Amygdala (tissue), 56 donors: ENCODE data around the gene DAB2.

Source experiments
- DNase-seq, 56 donors: peaks; one replicate each; lab custom pipeline; 2025; lab: John Stamatoyannopoulos, UW

DAB2 gene

DNA sequence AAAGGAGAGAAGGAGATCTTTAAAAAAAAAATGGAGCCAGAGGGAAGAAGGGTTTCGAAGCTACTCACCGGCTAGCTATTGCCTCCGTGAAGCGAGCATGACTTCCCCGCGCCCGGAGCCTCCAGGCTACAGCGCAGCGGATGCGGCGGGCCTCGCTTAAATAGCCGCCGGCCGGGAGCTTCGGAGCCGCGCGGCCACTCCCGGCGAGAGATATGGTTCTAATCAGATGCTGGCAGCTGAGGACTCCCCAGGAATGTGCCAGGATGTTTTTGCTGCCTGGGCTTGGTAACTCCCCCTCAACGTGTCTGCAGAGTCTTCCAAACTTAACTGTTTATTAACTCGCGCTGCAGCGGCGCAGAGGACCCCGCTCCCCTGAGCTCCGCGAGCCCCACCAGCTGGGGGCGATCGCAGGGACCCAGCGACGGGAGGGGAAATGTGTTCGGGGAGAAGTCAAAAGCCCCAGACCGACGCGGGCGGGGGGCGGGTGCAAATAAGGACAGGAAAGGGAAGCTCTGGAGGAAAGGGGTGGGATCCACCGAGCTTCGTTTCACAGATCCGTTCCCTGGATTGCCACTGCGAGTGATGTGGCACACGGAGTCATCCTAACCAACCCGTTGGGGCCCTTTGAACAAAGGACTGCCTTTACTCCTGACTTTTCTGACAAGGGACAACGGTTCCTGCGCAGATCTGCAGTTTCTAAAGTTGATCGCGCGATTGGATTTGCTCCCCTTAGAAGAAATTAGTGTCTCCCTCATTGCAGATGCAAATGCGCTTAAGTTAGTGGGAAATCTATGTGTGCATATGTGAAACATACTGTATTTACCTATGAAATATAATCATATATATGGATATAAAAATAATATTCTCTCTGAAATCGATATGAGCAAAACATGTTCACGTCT lies at the start of gene DAB2:
TSS of gene DAB2 (minus strand) at position 245 of the 902 bp plus-strand sequence. CDS start 30,660 bp downstream, outside the sequence.
- peak in 50 of 56 donors; percentile 8 to 80 (median 48) for DNase-seq

DNA sequence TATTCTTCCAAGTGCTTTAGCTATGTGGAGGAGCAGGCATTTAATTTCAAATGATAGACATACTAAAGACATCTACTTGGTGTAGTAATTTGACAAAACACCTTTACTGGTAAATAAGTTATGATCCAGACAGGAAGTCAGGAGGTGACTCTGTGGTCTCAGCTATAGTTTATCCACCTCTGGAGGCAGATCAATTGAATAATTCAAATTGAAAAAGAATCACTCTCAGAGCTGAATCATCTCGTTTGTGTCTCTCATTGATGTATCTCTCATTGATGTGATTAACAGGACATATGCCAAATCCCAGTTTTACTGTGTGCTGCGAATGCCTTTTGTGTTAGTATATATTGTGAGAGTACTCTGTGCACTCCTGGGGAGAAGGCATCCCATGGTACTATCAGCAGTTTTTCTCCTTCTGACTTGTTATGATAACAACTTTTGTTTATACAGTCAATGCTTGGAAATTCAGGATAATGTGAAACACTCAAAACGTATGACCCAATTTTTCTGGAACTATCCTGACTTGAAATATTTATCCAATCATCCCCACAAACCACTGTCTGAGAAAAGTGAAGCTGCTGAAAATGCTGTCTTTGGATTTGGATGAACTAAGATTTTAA lies 48.5 kb upstream of the DAB2 start:
- DNase-seq = no peak

DNA sequence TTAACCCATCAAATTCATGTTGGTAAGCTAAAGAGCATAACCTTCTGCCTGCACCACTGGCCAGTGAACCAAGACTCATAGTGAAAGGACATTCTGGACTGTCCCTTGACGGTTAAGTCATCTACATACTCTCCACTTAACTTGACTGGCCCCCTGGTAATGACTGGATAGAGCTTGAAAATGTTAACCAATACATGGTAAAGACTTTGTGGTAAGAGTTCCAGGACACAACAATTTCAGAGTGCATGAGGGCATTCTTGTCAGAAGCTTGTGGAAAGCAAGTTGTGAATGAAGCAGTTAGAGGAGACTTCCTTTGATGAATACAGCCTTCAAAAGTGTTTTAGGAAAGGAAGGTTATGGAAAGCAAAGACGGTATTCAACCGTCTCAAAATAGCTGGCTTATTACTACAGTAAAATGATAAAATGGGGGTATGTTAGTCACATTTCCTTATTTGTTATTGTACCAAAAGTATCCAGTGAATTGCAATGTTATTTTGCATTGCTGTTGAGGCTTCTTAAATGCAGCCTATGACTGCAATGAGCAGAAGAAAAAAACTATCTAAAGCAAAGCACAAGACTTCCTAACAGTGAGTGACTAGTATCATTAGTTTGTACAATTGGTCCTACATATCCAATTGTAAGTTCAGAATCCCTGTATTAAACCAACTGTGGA lies 47.2 kb upstream of the DAB2 start:
- no peak for DNase-seq

DNA sequence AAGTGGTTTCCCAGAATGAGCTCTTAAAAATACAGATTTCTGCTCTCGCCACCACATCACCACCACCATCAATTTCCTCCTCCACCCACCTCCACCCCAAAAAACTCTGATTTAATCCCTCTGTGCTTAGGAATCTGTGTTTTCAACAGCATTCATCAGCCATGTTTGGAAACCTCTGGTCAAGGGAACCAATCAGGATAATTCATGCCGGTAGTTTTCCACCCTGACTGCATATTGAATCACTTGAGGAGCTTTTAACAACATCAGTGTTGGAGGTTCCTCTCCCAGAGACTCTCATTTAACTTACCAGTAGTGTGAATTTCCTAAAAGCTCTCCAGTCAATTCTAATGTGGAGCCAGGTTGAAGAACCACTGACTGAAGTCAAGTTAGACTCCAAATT lies 46.0 kb upstream of the DAB2 start:
- DNase-seq = no peak

DNA sequence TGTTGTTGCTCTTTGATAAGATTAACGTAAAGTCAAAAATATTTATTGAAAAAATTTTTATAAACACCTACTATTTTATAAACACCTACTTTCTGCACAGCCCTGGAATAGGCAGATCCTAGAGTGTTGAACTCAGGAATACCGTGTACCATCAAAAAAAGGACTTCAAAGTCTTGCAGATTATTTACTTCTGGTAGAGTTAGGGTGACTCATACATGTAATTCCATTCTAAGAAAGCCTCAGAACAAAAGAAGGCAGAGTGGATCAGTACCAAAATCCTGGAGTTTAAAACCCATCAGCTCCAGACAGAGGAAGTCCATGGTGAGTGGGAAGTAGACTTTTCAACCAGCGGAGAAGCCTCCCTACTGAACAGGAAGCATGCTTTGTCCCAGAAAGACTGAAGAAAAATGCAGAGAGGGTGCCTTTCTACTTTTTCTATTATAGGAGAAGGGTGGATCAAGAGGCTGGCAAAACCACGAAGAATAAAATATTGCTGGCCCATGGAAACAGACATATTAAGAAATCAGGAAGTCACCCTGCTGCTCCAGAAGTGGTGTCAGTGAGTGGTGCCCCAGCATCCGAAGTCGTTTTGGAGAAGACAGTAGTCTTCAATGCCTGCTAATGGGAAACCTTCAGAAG lies 45.1 kb upstream of the DAB2 start:
- DNase-seq = no peak

DNA sequence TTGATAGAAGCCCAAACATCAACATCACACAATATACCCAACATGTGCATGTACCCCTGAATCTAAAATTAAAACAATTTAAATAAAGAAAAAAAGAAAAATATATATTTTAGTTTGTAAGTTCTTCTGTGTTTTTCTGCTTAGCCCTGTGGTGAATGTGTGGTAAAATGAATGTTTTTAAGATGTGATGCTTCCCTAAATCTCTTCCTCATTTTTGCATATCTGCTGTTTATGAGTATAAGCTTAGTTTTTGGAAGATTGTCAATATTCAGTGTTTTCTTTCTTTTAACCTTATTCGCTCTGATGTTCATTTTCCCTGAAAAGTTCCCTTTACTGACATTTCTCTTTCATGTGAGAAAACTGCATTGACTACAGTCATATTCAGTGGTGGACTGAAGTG lies 44.4 kb upstream of the DAB2 start:
- DNase-seq = no peak

DNA sequence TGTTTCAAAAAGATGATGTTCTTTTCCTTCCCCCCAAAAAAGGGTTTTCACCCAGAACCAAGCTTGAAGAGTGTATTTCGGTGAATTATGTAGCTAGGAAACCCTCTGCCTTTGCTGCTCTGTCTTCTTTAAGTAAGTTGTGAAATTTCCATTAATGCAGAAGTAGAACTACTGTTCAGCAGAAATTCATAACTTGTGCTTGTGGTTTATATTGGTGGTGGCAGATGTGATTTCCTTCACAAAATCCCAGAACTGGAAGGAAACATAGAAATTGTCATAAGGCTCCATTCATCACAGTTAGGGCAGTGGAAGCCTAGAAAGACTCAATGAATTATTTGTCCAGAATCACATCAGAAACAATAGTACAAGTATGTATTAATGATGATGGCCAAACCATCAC lies 42.1 kb upstream of the DAB2 start:
- DNase-seq = no peak

DNA sequence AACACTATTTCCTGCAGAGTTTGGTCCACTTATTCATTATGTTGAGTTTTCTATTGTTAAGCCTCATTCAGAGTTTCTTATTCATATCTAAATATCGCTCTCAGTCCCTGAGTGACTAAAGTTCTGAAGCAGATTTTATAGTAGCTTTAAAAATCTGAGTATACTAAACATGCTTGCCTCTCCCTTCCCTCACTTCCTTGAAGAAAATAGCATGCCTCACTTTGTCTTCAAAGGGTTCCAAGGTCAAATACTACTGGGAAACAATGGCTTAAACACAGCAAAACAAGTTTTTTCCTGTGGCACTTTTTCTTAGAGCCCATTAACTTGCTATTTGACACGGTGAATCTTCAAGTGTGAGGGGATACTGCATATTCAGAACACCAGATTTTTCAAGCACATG lies 41.1 kb upstream of the DAB2 start:
- DNase-seq = no peak

DNA sequence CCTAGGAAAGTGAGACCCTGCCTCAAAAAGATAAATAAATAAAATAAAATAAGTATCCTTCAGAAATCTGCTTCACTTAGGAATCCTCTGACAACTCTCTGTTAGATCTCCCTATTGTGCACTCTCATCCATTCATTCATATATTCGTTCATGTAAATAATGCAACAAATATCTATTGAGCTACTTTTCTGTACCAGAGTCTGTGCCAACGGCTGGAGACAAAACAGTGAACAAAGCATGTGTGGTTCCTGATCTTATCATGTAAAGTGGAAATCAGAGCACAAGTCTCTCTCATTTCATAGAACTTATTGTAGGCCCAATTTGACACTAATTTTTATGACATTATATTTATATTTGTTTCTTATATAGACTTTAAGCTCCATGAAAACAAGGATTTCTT lies 40.3 kb upstream of the DAB2 start:
- no peak for DNase-seq

DNA sequence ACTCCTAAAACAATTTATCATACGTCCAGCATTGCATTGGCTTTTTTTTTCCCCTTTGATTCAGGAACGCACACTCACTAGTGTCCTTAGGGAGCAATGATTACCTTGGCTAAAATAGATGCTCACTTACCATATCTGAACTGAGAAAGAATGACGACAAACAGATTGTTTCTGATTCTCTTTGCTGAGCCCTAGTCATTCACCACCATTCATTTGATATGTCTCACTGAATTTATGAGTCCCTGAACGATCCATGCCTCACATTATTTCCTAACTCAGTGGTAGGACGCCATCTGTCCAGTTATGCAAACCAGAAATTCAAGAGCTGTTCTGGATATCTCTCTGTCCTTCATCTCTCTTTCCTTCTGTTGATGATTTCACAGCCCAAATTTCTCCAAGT lies 39.3 kb upstream of the DAB2 start:
- no peak for DNase-seq

DNA sequence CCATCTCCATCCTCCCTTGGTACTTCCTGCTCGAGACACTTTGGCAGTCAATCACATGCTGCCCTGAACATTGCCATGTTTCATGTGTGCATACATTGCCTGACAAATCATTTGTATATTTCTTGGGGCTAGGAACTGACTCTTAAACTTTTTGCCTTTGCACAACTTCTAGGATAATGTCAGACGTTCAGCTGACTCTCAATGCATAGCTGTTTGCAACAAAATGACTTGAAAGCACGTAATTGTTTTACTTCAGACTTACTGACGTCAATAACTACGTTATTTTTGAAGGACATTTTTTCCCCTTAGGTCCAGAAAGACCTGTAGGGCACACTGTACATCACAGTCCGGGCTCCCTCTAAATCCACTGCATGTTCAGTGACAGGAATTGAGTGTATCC lies 37.4 kb upstream of the DAB2 start:
- no peak for DNase-seq

DNA sequence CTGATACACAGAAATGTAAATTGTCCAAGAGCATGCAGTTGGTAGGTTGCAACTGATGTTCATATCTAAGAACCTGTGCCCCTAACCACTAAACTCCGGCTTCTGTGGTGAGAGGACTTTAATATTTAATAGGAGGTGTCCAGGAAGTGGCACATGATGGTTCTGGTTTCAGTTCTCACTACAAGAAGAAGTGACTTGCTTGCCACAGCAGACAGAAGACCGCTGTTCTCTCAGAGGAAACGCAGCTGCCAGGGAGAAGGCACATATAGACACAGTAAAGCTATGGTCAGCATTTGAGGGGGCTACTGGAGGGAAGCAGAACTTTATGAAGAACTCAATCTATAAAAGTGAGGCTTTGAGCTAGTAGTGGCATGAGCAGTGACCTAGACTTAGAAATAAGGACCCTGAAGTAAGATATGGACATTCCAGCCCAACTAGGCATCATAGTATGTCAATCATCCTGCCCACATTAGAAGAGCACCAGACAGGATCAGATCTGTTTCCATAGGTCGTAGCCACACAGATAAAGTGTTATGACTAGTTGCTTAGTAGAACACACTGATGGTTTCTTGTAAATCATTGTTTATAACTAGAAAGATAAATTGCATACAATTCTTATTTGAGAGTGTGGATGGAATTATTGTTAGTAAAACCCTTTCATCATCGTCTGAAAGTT lies 36.4 kb upstream of the DAB2 start:
- peak in 16 of 56 donors; percentile 1 to 36 (median 4) for DNase-seq

DNA sequence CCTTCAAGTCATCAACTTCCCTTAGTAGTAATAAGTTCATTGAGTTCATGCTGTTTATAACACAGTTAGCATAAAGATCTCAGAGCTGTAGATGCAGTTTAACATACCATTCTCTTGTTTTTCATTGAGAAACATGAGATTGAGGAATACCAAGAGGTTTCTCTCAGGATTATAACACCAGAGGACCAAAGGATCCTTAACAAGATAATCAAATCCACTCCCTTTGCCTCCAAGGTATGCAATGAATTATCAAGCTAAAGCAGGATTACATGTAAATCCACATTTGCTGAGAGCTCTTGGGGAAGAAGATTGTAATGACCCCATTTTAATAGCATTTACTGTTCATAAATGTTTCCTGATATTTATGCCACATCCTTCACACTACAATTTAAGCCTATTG lies 35.1 kb upstream of the DAB2 start:
- no peak for DNase-seq

DNA sequence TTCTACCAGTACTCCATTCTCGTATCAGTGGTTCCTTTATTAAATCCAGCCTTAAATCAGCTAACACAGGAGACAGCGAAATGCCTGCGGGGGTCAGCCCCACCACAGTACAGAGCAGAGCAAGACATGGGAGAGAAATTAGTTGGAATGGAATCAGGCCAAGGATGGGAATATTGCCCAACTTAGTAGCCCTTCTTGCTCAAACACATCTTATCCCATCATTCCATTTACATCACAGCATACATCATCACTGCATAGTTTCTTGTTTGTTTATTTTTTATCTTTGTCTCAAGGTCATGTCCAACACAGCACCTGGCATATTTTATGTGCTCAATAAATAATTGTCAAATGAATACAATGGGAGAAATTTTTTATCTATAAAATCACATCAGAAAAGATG lies 34.3 kb upstream of the DAB2 start:
- DNase-seq = no peak

DNA sequence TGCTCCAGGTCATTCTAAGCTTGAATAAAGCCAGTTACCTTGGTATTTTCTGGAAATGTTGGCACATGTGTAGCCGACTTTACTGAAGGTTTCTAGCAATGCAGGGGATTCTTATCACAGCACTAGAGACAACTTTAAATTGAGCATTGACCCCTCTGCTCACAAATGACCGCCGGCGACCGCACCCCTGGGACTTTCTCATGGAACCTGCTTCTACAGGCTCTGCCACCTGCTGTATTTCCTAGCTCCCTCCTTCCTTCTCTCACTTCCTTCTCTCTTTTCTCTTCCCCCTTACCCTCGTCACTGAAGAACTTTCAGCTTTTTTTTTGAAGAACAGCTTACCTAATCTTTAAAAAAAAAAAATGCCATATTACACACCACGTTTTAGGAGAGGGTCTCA lies 30.9 kb upstream of the DAB2 start:
- DNase-seq = no peak

DNA sequence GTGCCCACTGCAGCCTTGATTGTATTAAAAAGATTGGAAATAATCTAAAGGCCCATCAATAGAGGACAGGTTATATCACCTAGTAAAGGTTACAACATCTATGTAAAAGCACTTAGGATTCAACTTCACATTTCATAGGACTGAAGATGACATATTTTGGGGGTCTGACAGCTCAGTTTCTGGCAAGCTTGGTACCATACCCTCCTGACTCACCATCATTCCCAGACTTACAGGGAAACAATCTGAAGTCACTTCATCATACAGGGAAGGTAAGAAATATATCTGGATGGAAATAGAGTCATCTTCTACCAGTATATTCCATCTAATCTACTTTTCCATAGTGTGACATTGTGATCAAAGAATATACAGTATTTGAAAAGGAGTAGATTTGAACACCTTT lies 28.8 kb upstream of the DAB2 start:
- DNase-seq = no peak

DNA sequence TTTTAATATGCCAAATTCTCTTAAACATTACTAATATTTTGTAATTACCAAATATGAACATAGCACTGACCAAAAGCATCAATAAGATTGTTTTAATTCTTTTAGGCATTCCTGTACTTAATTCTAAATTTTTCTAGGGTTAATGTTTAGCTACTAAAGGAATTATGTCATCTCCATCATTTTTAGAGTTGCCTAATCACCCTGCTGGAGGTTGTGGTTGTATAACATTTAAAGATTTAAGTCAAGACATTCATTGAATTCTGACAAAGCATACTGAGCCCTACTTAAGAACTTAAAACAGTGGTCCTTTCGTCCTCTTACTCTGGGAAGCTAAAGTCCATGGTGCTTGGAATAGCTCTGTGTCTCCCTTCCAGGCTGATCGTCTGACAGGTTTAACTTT lies 28.1 kb upstream of the DAB2 start:
- no peak for DNase-seq

DNA sequence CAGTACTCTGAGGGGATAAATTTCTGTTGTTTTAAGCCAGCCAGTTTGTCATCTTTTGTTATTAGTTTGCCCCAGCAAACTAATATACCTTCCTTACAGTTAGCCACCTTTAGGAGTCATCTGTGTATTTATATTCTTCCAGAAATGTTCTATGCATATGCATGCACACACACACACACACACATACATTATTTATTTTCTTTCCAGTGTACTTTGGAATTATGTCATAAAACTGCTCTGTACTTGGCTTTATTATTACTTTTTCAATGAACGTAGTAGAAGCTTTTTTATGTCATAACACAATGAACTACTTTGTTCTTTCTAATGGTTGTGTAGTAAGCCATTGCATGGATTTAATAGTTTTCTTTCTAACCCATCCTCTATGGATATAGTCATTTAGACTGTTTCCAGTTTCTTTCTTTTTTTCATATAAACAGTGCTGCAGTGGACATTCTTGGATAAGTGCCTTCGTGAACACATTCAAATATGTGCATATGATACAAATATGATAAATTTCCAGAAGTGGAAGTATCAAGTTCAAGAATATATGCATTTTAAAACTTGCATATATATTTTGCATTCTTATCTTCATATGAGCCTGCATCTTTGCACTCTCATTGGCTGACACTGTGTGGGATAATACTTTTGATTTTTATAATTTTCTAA lies 26.6 kb upstream of the DAB2 start:
- DNase-seq = no peak

DNA sequence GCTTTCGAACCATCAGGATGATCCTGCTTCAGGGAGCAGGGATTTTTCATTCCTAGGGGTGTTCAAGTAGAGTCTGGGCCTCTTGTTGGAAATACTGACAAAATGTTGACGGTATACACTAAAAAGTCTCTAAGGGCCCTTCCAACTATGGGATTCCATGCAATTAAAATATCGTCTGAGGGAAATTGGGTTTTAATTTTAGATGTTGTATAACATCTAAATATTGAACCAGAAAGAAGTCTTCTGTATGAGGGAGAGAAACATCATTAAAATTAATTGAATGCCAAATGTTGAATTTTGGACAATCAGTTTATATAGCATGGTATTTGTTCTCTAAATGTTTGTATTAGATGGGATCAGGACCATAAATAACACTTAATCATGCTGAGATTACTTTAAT lies 25.7 kb upstream of the DAB2 start:
- DNase-seq = no peak

DNA sequence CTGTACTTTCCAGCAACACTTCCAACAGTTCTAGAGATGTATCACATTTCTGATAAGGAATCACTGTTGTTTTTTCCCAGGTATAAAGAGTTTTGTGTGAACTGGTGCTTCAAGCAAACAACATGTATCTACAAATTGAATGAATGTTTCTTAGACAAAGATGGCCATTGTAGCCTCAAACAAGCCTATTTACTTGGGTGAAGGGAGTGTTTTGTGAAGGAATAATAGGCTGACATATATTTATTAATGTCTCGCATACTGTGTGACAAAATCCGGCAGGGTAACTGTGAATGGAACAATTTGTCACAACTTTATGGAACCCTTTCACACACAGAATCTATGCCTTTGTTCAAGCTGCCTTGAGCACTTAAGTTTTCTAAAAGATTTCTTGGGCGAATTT lies 24.8 kb upstream of the DAB2 start:
- no peak for DNase-seq
